GM12872 (cell line): ENCODE data around the gene RPUSD1.

Experiments
- CTCF ChIP-seq: IDR thresholded peaks from 3 replicates; pipeline ENCODE4 v1.5.1; 2011; ENCODE audit warnings: low read depth, mild to moderate bottlenecking, low read length, moderate library complexity; ENCODE audit not compliant: insufficient read depth

The RPUSD1 gene

GRCh38 chr16:787978-788398 lies at the start of gene RPUSD1:
RPUSD1 (minus strand) TSS chr16:788381; CDS start chr16:787737, 644 bp downstream.
- no peak for TF ChIP-seq CTCF

GRCh38 chr16:836221-836620 lies 48.0 kb upstream of the RPUSD1 start:
- TF ChIP-seq CTCF: no peak

- TF ChIP-seq CTCF: no peak
Observed at GRCh38 chr16:835373-835772, 47.2 kb upstream of the RPUSD1 start.

GRCh38 chr16:833411-833810 lies 45.2 kb upstream of the RPUSD1 start:
- TF ChIP-seq CTCF: no peak

GRCh38 chr16:832652-833336 lies 44.6 kb upstream of the RPUSD1 start:
- no peak for TF ChIP-seq CTCF

- TF ChIP-seq CTCF: no peak
Observed at GRCh38 chr16:831571-832413, 43.6 kb upstream of the RPUSD1 start.

- TF ChIP-seq CTCF: no peak
Observed at GRCh38 chr16:830871-831570, 42.8 kb upstream of the RPUSD1 start.
